ENCODE data around the gene CWC27. TPM values are rescaled to one million over a fixed set of nuclear protein-coding genes. Genes with fewer than 3 reads are reported as not detected.
"Not testable (repeated sequence)": the region's sequence is repeated elsewhere in the genome, so short reads cannot be mapped to it uniquely, and the experiment has no call there.

The CWC27 gene
- polyA plus RNA-seq, 1 donor: 23.2 TPM

- DNase-seq (ENCODE audit: low read depth): no peak
Measured at GRCh38 chr5:64918083-64918482, 149.4 kb downstream of the CWC27 start.

DNA sequence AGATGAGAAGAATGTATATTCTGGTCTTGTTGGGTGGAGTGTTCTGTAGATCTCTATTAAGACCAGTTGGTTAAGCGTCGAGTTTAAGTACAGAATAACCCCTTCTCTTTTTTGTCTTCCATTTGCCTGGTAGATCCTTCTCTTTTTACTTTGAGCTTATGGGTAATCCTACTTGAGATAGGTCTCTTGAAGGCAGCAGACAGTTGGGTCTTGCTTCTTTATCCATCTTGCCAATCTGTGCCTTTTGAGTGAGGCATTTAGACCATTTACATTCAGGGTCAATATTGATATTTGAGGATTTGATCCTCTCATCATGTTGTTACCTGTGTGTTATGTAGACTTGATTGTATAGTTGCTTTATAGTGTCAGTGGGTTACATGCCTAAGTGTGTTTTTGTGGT lies 152.7 kb downstream of the CWC27 start:
- DNase-seq (ENCODE audit: low read depth): no peak

DNA sequence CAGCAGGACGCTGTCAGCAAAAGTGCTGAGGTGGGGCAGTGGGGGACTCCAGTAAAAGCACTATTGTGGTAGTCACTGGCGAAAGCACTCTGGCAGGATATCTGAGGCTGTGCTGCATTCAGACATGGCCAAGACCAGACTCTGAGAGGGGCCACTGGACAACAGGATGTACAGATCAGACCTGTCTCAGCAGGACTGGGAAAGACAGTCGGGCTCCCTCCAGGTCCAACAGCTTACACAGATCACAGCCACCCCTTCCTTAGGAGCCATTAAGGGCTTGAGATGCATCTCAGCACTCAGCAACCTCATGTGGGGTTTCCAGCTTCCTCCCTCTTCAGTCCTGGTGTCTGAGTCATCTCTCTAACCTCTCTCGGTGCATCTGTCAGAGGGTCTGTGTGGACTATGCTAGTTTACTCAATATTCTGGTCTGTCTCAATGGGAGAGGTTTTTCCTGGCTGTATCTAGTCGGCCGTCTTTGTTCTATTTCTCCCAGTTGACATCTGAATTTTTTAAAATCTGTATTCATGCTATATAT lies 154.5 kb downstream of the CWC27 start:
- DNase-seq (ENCODE audit: low read depth): no peak

DNA sequence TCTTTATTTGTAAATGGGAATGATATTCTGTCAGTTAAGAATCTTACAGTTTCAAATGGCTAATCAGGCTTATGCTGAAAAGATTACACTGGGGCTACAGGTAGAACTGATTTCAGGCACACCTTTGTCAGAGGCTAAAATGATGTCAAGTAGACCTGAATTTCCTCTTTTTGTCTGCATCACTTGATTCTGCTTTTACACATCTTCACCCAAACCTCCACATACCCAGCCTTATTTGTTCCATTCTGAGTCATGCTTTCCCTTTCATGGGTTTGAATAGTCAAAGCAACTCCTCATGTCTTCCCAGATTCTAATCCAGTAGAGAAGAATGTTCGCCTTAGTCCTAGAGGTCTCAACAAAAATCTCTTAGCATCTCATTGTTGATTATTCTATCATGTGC lies 156.4 kb downstream of the CWC27 start:
- DNase-seq (ENCODE audit: low read depth): no peak

DNA sequence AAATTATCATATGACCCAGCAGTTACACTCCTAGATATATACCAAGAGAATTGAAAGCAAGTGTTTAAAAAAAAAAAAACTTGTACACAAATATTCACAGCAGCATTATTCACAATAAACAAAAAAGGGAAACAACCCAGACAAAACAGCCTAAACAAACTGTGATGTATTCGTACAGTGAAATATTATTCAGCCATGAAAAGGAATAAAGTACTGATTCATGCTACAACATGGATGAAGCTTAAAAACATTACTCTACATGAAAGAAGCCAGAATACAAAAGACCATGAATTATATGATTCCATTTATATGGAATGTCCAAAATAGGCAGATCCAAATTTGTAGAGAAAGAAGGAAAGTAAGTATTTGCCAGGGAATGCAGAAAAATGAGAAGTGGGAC lies 161.1 kb downstream of the CWC27 start:
- no peak for DNase-seq (ENCODE audit: low read depth)

GRCh38 chr5:64930672-64931318 lies 162.1 kb downstream of the CWC27 start:
- no peak for DNase-seq (ENCODE audit: low read depth)

- not testable (repeated sequence) for DNase-seq (ENCODE audit: low read depth)
Measured at GRCh38 chr5:64939422-64939771, 170.7 kb downstream of the CWC27 start.

GRCh38 chr5:64939772-64940510 lies 171.2 kb downstream of the CWC27 start:
- no peak for DNase-seq (ENCODE audit: low read depth)

- no peak for DNase-seq (ENCODE audit: low read depth)
Measured at GRCh38 chr5:64942460-64942859, 173.7 kb downstream of the CWC27 start.

DNA sequence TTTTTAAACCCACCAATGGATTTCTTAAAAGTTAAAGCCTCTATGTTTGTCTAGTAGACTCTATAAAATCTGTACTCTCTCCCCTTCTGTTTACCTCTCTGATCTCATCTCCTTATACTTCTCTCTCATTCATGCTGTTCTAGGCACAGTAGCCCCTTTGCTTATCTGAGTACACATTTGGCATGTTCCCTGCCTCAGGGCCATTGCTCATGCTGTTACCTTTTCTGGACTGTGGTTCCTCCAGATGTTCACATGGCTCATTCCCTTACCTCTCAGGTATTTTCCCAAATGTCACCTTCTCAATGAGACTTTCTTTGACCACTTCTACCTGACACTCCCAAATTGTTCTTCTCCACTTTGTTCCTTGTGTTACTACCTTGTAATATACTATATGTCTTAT lies 176.1 kb downstream of the CWC27 start:
- DNase-seq (ENCODE audit: low read depth): no peak

- no peak for DNase-seq (ENCODE audit: low read depth)
Measured at GRCh38 chr5:64947031-64947430, 178.3 kb downstream of the CWC27 start.

GRCh38 chr5:64947801-64948200 lies 179.1 kb downstream of the CWC27 start:
- no peak for DNase-seq (ENCODE audit: low read depth)

DNA sequence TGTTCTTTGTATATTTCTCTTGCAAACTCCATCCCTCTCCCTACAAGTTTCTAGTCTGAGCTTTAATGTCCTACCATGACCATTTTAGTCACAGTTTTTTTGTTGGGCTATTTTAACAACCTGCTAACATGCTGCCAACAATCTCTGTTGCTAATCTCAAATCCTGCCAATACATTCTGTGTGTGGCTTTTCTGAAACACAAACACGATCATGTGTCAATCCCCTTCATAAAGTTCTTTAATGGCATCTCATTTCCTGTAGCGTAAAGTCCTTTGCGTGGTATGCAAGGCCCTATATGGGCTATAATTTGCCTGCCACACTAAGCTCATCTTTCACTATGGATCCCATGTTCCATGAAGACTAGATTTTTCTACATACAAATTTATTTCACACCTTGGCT lies 180.6 kb downstream of the CWC27 start:
- no peak for DNase-seq (ENCODE audit: low read depth)

DNA sequence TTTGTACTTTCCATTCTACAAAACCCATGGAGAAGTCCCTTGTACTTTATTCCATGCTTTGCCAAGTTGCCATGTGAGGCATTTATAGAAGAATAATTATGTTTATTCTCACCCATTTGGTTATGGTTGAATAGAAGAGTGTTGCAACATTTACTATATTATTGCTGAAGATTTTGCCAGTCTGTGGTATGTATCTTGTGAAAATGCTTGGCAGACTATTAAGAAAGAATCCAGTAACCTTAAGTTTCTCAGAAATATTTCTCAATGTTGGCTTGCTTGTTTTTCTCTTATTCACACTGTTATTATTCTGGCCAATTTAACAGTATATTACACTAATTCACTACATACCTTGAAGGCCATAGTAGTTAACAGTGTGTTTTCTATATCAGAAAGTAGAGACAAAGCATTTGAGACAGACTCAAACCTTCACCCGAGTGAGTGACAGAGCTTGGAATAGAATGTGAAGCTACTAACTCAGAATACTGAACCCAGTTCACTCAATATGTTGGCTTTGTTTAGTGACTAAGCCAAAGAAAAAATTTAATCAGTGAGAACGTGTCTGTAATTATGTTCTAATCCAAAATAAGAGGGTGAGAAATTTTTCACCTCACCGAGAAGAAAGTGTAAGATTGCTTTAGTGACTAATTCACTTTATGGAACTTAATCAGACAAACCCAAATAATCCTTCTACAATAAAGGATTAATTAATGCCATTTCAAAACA lies 184.4 kb downstream of the CWC27 start:
- no peak for DNase-seq (ENCODE audit: low read depth)

DNA sequence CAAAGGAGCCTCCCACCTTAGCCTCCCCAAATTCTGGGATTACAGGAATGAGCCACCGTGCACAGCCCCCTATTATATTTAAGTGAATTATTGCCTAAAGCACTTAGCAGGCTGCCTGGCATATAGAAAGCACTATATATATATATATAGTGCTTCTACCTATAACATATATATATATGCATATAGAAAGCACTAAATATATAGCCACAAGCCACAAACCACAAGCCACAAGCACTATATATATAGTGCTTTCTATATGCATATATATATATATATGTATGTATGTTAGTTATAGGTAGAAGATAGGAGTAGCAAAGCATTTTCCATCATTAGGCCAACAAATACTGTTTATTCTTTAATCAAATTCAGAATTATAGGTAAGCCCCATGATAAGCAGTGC lies 185.8 kb downstream of the CWC27 start:
- DNase-seq (ENCODE audit: low read depth): no peak

- DNase-seq (ENCODE audit: low read depth): peak; percentile 5
Measured at GRCh38 chr5:64958757-64959391, 190.1 kb downstream of the CWC27 start.

GRCh38 chr5:64963278-64963677 lies 194.5 kb downstream of the CWC27 start:
- DNase-seq (ENCODE audit: low read depth): no peak

- no peak for DNase-seq (ENCODE audit: low read depth)
Measured at GRCh38 chr5:64968591-64969110, 199.9 kb downstream of the CWC27 start.

DNA sequence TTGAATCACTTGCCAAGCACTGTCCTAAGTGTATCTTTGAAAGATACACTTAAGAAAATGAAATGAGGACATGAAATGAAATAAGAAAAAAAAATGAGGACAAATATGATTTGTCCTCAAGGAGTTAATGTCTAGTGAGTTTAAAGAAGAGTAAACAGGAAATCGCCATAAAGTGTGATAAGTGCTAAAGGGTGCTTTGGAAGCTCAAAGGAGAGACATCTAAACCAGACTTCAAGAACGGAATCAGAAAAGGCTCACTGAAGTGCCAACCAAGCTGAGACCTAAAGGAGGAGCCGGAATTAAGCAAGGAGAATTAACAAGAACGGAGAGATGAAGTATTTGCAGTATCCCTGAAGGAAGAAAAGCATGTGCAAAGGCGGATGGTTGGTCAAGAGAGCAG lies 200.8 kb downstream of the CWC27 start:
- no peak for DNase-seq (ENCODE audit: low read depth)

DNA sequence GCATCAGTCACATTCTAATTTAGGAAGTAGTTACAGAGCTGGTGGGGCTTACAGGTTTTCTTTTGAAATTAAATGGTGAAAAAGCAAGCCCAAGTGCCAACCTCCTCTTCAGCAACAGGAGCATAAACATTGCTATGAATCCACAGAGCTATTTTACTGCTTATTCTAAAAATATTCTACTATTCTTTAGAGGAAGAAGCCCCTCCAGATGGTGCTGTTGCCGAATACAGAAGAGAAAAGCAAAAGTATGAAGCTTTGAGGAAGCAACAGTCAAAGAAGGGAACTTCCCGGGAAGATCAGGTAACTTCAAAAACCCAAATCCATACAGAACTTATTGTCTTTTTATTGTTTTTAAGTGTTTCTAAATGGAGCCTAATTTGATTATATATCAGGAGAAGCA lies 202.8 kb downstream of the CWC27 start:
- DNase-seq (ENCODE audit: low read depth): no peak

DNA sequence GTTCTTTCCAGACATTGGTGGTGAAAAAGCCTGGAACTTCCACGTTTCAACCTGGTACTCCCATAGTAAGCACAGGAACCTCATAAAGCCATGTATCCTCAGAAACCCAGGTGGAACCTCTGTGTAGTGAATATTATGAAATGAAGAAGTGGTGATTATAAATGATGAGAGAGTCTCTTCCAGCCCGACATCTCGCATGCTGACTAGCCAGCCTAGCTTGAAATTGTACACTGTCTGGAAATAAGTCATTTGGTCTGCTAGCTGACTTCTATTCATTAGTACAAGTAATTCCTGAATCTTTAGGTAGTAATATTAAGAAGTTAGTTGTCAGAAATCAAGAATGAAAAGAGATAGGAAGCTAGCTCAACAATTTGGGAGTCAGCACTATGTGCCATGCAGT lies 203.3 kb downstream of the CWC27 start:
- DNase-seq (ENCODE audit: low read depth): no peak

GRCh38 chr5:64972591-64972990 lies 203.9 kb downstream of the CWC27 start:
- DNase-seq (ENCODE audit: low read depth): no peak

All from forelimb muscle (tissue), 1 donor.